ENCODE data around the gene CPM. TPM values are rescaled to one million over a fixed set of nuclear protein-coding genes. Genes with fewer than 3 reads are reported as not detected.

Gene CPM
- total RNA-seq, 1 donor from 2014 or later, result 0.64 TPM

DNA sequence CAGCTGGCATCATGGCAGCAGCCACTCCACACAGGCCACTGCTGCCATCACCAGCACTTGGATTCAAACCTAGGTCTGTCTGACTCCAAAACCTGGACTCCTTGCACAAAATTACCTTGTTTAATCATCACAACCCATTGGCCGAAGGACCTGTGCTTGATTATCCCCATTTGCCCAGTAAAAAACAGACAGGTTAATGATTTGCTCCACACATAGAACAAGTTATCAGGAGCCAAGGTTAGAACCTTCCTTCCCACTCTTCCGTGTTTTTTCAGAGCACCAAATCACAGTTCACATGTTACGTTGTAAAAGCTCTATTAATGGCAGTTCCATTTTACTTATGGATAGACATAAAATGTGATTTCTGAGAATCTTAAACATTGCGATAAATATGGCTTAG, 23.5 kb upstream of the CPM start:
- DNase-seq (ENCODE audit: low read depth in 2 of 2), result no peak

DNA sequence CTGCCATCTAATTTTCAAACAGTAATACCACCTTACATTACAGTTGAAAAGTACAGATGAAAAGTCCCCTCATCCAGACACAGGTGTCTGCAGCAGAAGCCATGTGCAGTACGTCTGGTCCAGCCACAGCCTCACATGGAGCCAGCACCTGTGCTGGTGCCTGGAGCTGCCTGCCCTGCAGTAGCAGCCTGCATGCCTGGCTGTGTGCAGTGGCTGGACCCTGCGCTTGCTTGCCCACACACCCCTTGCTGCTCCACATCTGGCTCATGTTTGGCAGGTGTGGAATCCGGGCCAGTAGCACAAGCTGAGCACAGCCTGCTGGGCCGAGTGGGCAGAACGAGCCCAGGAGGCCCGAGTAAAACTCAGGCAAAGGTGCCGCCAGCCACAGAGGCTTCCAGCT, 21.8 kb upstream of the CPM start:
- DNase-seq (ENCODE audit: low read depth in 2 of 2), result no peak

GRCh38 chr12:68953536-68953935, 20.6 kb upstream of the CPM start:
- DNase-seq (ENCODE audit: low read depth in 2 of 2), result no peak

DNA sequence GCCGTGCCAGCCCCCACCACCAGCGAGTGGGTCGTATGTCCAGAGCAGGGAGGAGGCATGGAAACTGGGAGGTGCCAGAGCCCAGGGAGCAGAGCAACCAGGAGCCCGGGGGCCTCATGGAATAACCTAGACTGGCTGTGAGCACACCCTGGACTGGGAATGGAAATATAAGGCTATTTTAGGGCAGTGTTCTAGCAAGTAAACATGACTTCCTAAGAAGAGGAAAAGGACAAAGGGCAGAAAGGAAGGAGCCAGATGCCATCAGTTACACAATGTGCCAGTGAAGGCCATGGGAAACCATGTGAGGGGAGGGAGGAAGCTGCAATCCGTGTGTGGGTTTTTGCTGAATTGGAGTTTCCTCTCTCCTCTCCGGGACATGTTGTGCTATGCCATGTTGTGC, 18.7 kb upstream of the CPM start:
- no peak for DNase-seq (ENCODE audit: low read depth in 2 of 2)

DNA sequence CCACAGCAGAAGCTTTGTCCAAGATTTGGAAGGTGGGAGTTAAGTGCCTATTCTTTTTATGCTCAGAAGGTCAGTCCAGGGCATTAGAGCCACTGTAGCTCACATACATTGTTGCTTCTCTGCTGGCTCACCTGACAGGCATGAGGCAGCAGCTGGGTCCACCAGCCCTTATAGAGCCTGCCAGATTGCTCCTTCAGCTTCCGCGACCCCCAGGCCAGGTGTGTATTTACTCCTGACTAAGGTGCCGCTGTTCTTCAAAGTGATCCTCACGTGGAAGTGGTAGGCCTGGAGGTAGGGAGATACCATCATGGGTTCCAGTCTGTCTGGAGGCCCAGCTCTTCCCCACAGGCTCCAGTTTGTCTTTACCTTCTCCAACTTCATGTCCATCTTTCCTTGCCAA, 17.5 kb upstream of the CPM start:
- DNase-seq (ENCODE audit: low read depth in 2 of 2), result no peak

DNA sequence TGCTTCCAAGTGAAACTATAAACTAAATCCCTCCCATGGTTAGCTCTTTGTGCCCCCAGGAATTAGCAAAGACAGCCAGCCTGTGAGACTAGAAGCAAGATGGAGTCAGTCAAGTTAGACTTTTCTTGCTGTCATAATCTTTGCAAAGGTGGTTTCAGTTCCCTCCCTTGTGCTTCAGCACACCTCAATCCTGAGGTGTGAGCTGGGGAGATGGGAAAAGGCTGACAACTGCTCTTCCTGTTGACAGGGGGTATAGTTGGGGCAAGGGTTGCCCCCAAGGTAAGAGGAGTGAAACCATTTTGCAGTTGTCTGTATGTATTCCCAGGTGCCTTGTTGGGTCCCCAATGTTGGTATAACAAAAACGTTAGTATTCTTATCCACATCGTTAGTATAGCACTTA, 12.3 kb upstream of the CPM start:
- DNase-seq (ENCODE audit: low read depth in 2 of 2), result no peak

DNA sequence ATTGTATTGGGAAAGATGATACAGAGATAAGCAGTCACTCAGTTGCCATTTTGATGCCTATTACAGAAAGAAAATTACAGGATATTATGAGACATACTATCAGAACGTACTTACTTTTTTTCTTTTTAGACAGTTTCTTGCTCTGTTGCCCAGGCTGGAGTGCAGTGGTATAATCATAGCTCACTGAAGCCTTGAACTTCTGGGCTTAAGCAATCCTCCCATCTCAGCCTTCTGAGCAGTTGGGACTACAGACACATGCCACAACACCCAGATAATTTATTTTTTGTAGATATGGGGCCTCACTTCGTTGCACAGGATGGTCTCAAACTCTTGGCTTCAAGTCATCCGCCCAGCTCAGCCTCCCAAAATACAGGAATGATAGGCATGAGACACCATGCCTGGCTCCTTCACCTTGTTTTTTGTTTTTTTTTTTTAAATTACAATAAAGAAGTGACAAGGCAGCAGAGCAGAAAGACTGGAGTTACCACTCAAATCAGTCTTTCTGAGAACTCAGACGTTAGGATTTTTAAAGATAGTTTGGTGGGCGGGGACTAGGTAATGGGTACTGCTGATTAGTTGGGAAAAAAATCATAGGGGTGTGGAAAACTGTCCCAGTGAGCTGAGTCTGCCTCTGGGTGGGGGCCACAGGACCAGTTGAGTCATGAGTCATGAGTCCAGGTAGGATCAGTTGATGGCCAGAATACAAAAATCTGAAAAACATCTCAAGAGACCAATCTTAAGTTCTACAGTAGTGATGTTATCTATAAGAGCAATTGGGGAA, 11.5 kb upstream of the CPM start:
- no peak for DNase-seq (ENCODE audit: low read depth in 2 of 2)

DNA sequence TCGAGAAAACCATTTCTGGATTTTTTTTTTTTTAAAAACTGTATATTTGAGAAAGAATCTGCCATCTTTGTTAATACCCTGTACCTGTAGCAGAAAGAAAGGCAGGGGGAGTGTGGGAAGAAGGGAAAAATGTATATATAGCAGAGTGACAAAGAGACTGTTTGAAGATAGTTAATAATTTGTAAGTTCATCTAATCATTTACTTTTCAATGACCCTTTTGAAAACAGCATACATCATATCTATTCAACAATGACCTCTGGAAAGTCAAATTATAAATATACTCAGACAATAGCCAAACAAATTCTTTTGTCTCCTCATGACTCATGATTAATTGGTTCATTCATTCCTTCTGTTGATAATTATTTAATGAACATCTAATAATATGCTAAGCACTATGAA, 10.9 kb upstream of the CPM start:
- DNase-seq (ENCODE audit: low read depth in 2 of 2), result no peak

DNA sequence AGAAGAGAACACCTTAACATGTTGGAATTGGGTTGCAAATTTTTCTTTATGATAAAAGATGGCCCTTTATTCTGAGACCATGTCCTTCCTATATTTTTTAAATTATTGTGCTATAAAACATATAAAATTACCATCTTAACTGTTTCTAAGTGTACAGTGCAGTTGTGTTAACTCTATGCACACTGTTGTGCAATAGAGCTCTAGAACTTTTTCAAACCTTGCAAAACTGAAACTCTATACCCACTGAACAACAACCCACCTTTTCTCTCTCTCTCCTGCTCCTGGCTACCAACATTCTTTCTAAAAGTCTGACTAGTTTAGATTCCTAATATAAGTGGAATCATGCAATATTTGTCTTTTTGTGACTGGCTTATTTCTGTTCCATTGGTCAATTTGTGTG, 7.8 kb upstream of the CPM start:
- DNase-seq (ENCODE audit: low read depth in 2 of 2), result no peak

DNA sequence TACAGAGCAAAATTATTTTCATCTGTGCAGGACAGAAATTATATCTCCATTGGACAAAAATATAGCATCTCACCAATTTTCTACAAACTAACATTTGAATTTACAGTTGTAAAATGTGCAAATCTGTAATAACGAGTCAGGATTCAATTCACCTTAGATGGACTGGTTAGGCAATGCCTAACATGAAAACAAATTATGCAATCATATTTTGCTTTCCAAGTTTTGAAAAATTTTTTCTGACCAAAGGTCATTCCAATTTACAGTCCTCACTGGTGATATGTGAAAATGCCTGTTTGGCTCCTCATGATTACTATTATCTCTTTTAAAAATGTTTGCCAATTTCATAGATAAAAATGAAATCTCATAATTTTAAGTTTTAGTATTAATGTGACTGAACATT, 6.5 kb upstream of the CPM start:
- DNase-seq (ENCODE audit: low read depth in 2 of 2), result no peak

DNA sequence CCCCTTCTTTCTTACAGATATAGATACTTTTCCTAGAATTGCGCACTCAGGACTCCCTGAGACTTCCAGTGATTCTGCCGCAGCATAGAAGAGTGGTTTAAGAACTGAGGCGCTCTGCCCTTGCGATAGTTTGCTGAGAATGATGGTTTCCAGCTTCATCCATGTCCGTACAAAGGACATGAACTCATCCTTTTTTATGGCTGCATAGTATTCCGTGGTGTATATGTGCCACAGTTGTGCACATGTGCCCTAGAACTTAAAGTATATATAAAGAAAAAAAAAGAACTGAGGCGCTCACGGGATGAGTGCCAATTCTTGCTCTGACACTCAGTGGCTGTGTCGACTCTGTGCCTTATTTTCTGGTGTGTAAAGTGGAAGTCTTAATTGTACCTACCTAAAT, 1.4 kb upstream of the CPM start:
- DNase-seq (ENCODE audit: low read depth in 2 of 2), result no peak

GRCh38 chr12:68932128-68932960, 627 bp downstream of the CPM start:
- no peak for DNase-seq (ENCODE audit: low read depth in 2 of 2)

GRCh38 chr12:68930178-68930577, 2.8 kb downstream of the CPM start:
- DNase-seq (ENCODE audit: low read depth in 2 of 2), result no peak

DNA sequence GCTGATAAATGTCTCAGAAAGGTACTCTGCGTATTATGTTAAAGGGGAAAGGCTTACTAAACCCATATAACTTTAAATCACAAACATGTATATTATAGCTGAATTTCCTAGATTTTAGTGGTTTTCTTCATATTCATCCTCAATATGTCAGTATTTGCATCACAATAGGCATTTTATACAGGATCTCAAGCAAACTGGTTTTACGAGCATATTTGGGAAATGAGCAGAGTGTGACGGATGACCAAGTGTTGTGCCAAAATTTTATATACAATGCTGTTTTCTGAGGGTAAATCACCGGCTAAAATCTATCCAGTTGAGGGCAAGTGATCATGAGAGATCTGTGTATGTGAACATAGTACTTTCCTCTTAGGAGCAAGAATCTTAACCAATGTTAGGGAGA, 8.4 kb downstream of the CPM start:
- no peak for DNase-seq (ENCODE audit: low read depth in 2 of 2)

DNA sequence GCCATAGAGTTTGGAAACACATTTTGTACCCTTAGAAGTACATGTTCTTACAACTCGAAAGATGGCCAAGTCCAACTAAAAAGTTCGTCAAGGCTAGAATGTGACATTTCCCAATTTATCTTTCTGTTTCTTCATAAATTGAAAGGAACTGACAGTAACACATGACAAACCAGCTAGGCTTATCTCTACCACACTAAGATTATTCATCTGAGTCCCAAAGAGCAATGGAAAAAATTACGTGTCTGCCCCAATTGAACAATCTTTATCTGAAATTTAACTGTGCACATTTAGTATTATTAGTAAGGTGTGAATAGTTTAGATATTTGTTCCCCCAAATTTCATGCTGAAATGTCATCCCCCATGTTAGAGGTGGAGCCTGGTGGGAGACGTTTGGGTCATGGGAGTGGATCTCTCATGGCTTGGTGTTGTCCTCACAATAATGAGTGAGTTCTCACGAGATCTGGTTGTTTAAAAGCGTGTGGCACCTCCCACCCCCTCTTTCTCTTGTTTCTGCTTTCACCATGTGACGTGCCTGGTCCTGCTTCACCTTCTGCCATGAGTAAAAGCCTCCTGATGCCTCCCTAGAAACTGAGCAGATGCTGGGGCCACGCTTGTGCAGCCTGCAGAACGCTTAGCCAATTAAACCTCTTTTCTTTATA, 13.3 kb downstream of the CPM start:
- no peak for DNase-seq (ENCODE audit: low read depth in 2 of 2)

GRCh38 chr12:68918960-68919359, 14.0 kb downstream of the CPM start:
- no peak for DNase-seq (ENCODE audit: low read depth in 2 of 2)

DNA sequence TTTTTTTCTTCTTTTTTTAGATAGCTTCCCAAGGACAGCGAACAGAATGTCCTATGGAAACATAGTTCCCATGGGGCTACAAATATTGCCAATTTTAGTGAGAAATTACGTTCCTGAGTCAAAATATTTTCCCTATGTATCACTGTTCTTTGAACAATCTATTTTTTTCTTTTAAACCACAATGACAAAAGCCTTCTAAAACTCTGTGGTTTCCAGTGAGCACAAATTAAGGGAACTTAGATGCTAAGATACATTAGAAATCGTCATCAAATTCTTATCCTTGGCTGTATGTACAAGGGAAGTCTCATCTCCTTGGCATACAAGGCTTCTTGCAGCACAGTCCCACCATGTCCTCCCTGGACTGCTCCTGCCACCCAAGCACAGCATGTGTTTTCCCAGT, 17.9 kb downstream of the CPM start:
- DNase-seq (ENCODE audit: low read depth in 2 of 2), result no peak

DNA sequence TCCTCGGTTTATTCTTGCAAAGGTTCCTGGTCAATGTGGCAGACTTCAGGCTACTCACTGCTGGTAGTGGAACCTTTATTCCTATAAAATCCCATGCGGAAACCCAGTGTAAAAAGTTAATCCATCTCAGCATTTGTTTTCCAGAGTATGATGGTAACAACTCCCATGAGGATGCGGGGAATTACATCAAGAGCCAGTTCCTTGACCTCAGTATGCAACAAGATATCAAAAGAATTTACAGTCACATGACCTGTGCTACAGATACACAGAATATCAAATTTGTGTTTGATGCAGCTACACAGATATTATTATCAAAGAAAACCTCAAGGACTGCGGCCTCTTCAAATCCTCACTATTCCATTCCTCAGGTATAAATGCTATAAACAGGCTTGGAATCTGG, 19.3 kb downstream of the CPM start:
- no peak for DNase-seq (ENCODE audit: low read depth in 2 of 2)

GRCh38 chr12:68912916-68913315, 20.1 kb downstream of the CPM start:
- DNase-seq (ENCODE audit: low read depth in 2 of 2), result no peak

- no peak for DNase-seq (ENCODE audit: low read depth in 2 of 2)
Measured at GRCh38 chr12:68911197-68911718, 21.7 kb downstream of the CPM start.

GRCh38 chr12:68910128-68910527, 22.8 kb downstream of the CPM start:
- no peak for DNase-seq (ENCODE audit: low read depth in 2 of 2)

DNA sequence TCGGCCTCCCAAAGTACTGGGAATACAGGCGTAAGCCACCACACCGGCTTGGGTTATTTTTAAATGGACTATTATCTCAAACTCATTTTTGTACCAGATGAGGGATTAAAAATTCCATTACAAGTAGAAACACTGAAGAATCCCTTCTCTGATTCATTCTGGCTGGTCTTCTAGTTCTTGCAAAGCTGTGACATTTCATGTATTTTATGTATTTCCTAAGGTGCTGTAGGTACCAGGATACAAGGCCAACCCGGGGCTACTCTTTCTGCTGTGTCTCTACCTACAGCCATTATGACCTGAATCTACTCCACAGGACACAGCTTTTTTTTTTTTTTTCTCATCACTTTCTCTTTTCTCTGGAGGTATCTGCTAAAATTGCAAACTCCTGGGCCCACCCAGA, 24.9 kb downstream of the CPM start:
- no peak for DNase-seq (ENCODE audit: low read depth in 2 of 2)

Data from dermis microvascular lymphatic vessel endothelial cell (primary cell).